K562 (cell line): ENCODE measurements around the gene OTOR. TPM values are rescaled to one million over a fixed set of nuclear protein-coding genes. Genes with fewer than 3 reads are reported as not detected.

ENCODE experiments used
- ATAC-seq: fragments of 200-7000 bp; cut with Tn5 transposase; 3 replicates; pipeline ENCODE4 v1.9.1; 2020; ENCODE audit warnings: moderate library complexity
- BruUV-seq: library from RNA; stranded (reverse); fragments of 400-500 nt; replicated peaks from 2 replicates; lab custom pipeline; 2021; lab: Mats Ljungman, UMichigan
- CTCF ChIA-PET: fragments of 300-600 bp; formaldehyde crosslinking; extraction: SDS; loops from one replicate; lab custom pipeline; 2021; ENCODE audit warnings: low intra/inter-chr PET ratio; lab: Yijun Ruan, JAX
- POLR2A ChIA-PET: fragments of 300-600, 350-650 bp; sonication (Branson Sonifier 250); formaldehyde crosslinking; extraction: SDS; loops from one replicate; lab custom pipeline; 2021; ENCODE audit warnings: antibody characterized with exemption, inconsistent platforms; lab: Yijun Ruan, JAX
- DNase-seq, 4 experiments: peaks; one replicate each; pipeline versions ENCODE4 v3.0.0 to v3.0.0-alpha.2; 2011 to 2018; ENCODE audit warnings: low spot score in 3 of 4, mixed read lengths in 3 of 4; ENCODE audit errors: extremely low read depth in 1 of 4
- FAIRE-seq: peaks from 2 replicates; lab custom pipeline; 2011; peaks lifted over from hg19 to GRCh38; lab: Jason Lieb, UNC
- H2AFZ ChIP-seq: 2 replicates; pipeline ENCODE4 v1.6.0; 2011; ENCODE audit warnings: low read depth, low read length, control low read depth, inconsistent platforms
- H3K27ac ChIP-seq: fragments of 200-600 bp; 3 replicates; pipeline ENCODE4 v1.8.0; 2011; ENCODE audit warnings: low read depth, mild to moderate bottlenecking, control low read depth, inconsistent platforms, low read length, moderate library complexity, mixed read lengths; ENCODE audit errors: extremely low read depth
- H3K27me3 ChIP-seq, 2 experiments: fragments of 300-600 bp in 1 of 2; 2 replicates in 1 of 2; 3 replicates in 1 of 2; pipeline versions ENCODE4 v1.6.0 to v1.8.0; 2011; ENCODE audit warnings: inconsistent platforms in 2 of 2, low read length in 2 of 2, mild to moderate bottlenecking in 1 of 2, mixed read lengths in 1 of 2, moderate library complexity in 1 of 2; ENCODE audit not compliant: control insufficient read depth in 2 of 2, insufficient read depth in 2 of 2
- H3K36me3 ChIP-seq: fragments of 300-600 bp; 3 replicates; pipeline ENCODE4 v1.8.0; 2011; ENCODE audit warnings: mild to moderate bottlenecking, low read length, inconsistent platforms; ENCODE audit not compliant: control insufficient read depth, insufficient read depth
- H3K4me1 ChIP-seq, 2 experiments: fragments of 200-600 bp in 1 of 2; replicated peaks in 1 of 2; 2 replicates in 1 of 2; 3 replicates in 1 of 2; pipeline versions ENCODE4 v1.5.1 to v1.8.0; 2011; ENCODE audit warnings: inconsistent platforms in 2 of 2, low read length in 2 of 2, mild to moderate bottlenecking in 1 of 2, mixed read lengths in 1 of 2, moderate library complexity in 1 of 2; ENCODE audit not compliant: control insufficient read depth in 2 of 2, insufficient read depth in 2 of 2
- H3K4me2 ChIP-seq: 2 replicates; pipeline ENCODE4 v1.6.1; 2011; ENCODE audit warnings: low read length, control low read depth, inconsistent platforms, mixed read lengths; ENCODE audit not compliant: insufficient read depth
- H3K4me3 ChIP-seq: fragments of 200-600 bp; sonication (generic), shearing (Covaris generic); 2 replicates; pipeline ENCODE4 v1.5.1; 2016; ENCODE audit warnings: control low read depth, inconsistent platforms
- H3K79me2 ChIP-seq: fragments of 200-600 bp; 3 replicates; pipeline ENCODE4 v1.8.0; 2011; ENCODE audit warnings: low read length, inconsistent platforms; ENCODE audit not compliant: control insufficient read depth, insufficient read depth
- H3K9ac ChIP-seq, 2 experiments: 2 replicates each; pipeline versions ENCODE4 v1.6.0 to v1.6.1; 2011; ENCODE audit warnings: low read depth in 2 of 2, low read length in 2 of 2, control low read depth in 1 of 2, inconsistent platforms in 1 of 2, mild to moderate bottlenecking in 1 of 2, mixed read lengths in 1 of 2; ENCODE audit not compliant: insufficient read depth in 1 of 2
- H3K9me1 ChIP-seq: one replicate; pipeline ENCODE4 v1.6.0; 2011; ENCODE audit warnings: inconsistent platforms, mild to moderate bottlenecking, low read length, moderate library complexity; ENCODE audit not compliant: control insufficient read depth, insufficient read depth
- H3K9me3 ChIP-seq: replicated peaks from 2 replicates; pipeline ENCODE4 v1.5.1; 2011; ENCODE audit warnings: low read depth, low read length, inconsistent platforms; ENCODE audit not compliant: control insufficient read depth, insufficient read depth
- H4K20me1 ChIP-seq: replicated peaks from 2 replicates; pipeline ENCODE4 v1.6.1; 2011; ENCODE audit warnings: low read length, inconsistent platforms, mixed read lengths; ENCODE audit not compliant: control insufficient read depth, insufficient read depth
- RREB1 ChIP-seq: fragments of 250-450 bp; sonication (Bioruptor Pico); IDR thresholded peaks from 2 replicates; pipeline ENCODE4 v1.4.0; 2020
- ZNF3 ChIP-seq: fragments of 250-450 bp; sonication (Bioruptor Pico); IDR thresholded peaks from 2 replicates; pipeline ENCODE4 v1.5.0; 2021; ENCODE audit warnings: mild to moderate bottlenecking, moderate library complexity
- WGBS: fragments of 100-300 bp; shearing (Covaris generic); methylation state at CpG from one replicate; pipeline ENCODE4 v1.1.6; 2016; ENCODE audit warnings: low coverage, mixed read lengths; ENCODE audit not compliant: insufficient coverage; ENCODE audit errors: missing lambda C conversion rate; 5-methylcytosine and 5-hydroxymethylcytosine counted together
- in situ Hi-C: fragments of 300-500 bp; cut with MboI; formaldehyde crosslinking; loops from 4 replicates; pipeline ENCODE4 v1.15.0; 2018; ENCODE audit warnings: inconsistent platforms, mixed read lengths
- intact Hi-C: fragments of 100-400 bp; cut with micrococcal nuclease; formaldehyde crosslinking; loops from 2 replicates; pipeline ENCODE4 v1.14.2; 2022
- polyA plus RNA-seq, 8 experiments: library from polyadenylated mRNA; depleted of rRNA in 4 of 8; stranded (reverse) in 5 of 8; unstranded in 3 of 8; fragments of >200 nt; fragmentation: Nextera tagmentation in 2 of 8; fragmentation: Illumina TruSeq in 1 of 8; extraction: Ambion mirVana in 2 of 8; extraction: Trizol in 1 of 8; gene quantifications; 2 replicates each; pipeline versions ENCODE4 v1.2.1 to v1.2.3, GENCODE V29; 2011 to 2014; ENCODE audit warnings: inconsistent platforms in 1 of 8, missing spikeins in 1 of 8
- total RNA-seq, 7 experiments: library from RNA; depleted of rRNA in 6 of 7; stranded (reverse); fragments of >200 nt in 6 of 7; fragmentation: Illumina TruSeq in 2 of 7; extraction: Trizol in 2 of 7; gene quantifications; 2 replicates each; pipeline versions ENCODE4 v1.2.1 to v1.2.3, GENCODE V29; 2011 to 2021; ENCODE audit warnings: low replicate concordance in 1 of 7

The OTOR gene
- total and polyA plus RNA-seq, 9 of the 15 experiments (the other 6 are each of a cell fraction or from before 2014, with no cell fraction given), result not detected

- no peak for DNase-seq
- ChIA-PET CTCF (no interaction called here), POLR2A (no interaction called here)
- Histone ChIP-seq H3K27ac (no peak overlapping the region), H3K27me3 (no peaks in the 10 kb centered on the region), H3K4me1 (no peaks in the 10 kb centered on the region), H3K9ac (no peak overlapping the region), H4K20me1 (no peaks in the 10 kb centered on the region), H3K36me3 (no peaks in the 10 kb centered on the region), H3K9me3 (no peaks in the 10 kb centered on the region), H2AFZ (no peak overlapping the region), H3K4me2 (no peak overlapping the region), H3K4me3 (no peak overlapping the region), H3K79me2 (no peaks in the 10 kb centered on the region), H3K9me1 (no peaks in the 10 kb centered on the region)
- intact Hi-C loops (no loop called here), in situ Hi-C loops (loop anchor here (25.0 kb wide), 1 partner anchor 1040 kb away; no protein-coding TSS in a partner anchor)
- no peak for FAIRE-seq
- no TSS peak for BruUV-seq
- no peak for ATAC-seq
- TF ChIP-seq RREB1 (CRISPR knock-in tag), result no peak
- no peak for TF ChIP-seq ZNF3 (CRISPR knock-in tag)
- 0% methylated on average over 1 of the region's 1 CpG for WGBS
These were observed 3.9 kb downstream of the OTOR start for GRCh38 chr20:16752082-16752481.
